K562 (cell line): Measurements from ENCODE around the gene SEC14L5. TPM values are rescaled to one million over a fixed set of nuclear protein-coding genes. Genes with fewer than 3 reads are reported as not detected.

Experiments
- ATAC-seq: fragments of 200-7000 bp; cut with Tn5 transposase; 3 replicates; pipeline ENCODE4 v1.9.1; 2020; ENCODE audit warnings: moderate library complexity
- BruUV-seq: library from RNA; stranded (reverse); fragments of 400-500 nt; replicated peaks from 2 replicates; lab custom pipeline; 2021; lab: Mats Ljungman, UMichigan
- CTCF ChIA-PET: fragments of 300-600 bp; formaldehyde crosslinking; extraction: SDS; loops from one replicate; lab custom pipeline; 2021; ENCODE audit warnings: low intra/inter-chr PET ratio; lab: Yijun Ruan, JAX
- POLR2A ChIA-PET: fragments of 300-600, 350-650 bp; sonication (Branson Sonifier 250); formaldehyde crosslinking; extraction: SDS; loops from one replicate; lab custom pipeline; 2021; ENCODE audit warnings: antibody characterized with exemption, inconsistent platforms; lab: Yijun Ruan, JAX
- DNase-seq, 4 experiments: peaks; one replicate each; pipeline versions ENCODE4 v3.0.0 to v3.0.0-alpha.2; 2011 to 2018; ENCODE audit warnings: low spot score in 3 of 4, mixed read lengths in 3 of 4; ENCODE audit errors: extremely low read depth in 1 of 4
- FAIRE-seq: peaks from 2 replicates; lab custom pipeline; 2011; peaks lifted over from hg19 to GRCh38; lab: Jason Lieb, UNC
- H2AFZ ChIP-seq: 2 replicates; pipeline ENCODE4 v1.6.0; 2011; ENCODE audit warnings: low read depth, low read length, control low read depth, inconsistent platforms
- H3K27ac ChIP-seq: fragments of 200-600 bp; 3 replicates; pipeline ENCODE4 v1.8.0; 2011; ENCODE audit warnings: low read depth, mild to moderate bottlenecking, control low read depth, inconsistent platforms, low read length, moderate library complexity, mixed read lengths; ENCODE audit errors: extremely low read depth
- H3K27me3 ChIP-seq, 2 experiments: fragments of 300-600 bp in 1 of 2; 2 replicates in 1 of 2; 3 replicates in 1 of 2; pipeline versions ENCODE4 v1.6.0 to v1.8.0; 2011; ENCODE audit warnings: inconsistent platforms in 2 of 2, low read length in 2 of 2, mild to moderate bottlenecking in 1 of 2, mixed read lengths in 1 of 2, moderate library complexity in 1 of 2; ENCODE audit not compliant: control insufficient read depth in 2 of 2, insufficient read depth in 2 of 2
- H3K36me3 ChIP-seq: fragments of 300-600 bp; 3 replicates; pipeline ENCODE4 v1.8.0; 2011; ENCODE audit warnings: mild to moderate bottlenecking, low read length, inconsistent platforms; ENCODE audit not compliant: control insufficient read depth, insufficient read depth
- H3K4me1 ChIP-seq, 2 experiments: fragments of 200-600 bp in 1 of 2; replicated peaks in 1 of 2; 2 replicates in 1 of 2; 3 replicates in 1 of 2; pipeline versions ENCODE4 v1.5.1 to v1.8.0; 2011; ENCODE audit warnings: inconsistent platforms in 2 of 2, low read length in 2 of 2, mild to moderate bottlenecking in 1 of 2, mixed read lengths in 1 of 2, moderate library complexity in 1 of 2; ENCODE audit not compliant: control insufficient read depth in 2 of 2, insufficient read depth in 2 of 2
- H3K4me2 ChIP-seq: 2 replicates; pipeline ENCODE4 v1.6.1; 2011; ENCODE audit warnings: low read length, control low read depth, inconsistent platforms, mixed read lengths; ENCODE audit not compliant: insufficient read depth
- H3K4me3 ChIP-seq: fragments of 200-600 bp; sonication (generic), shearing (Covaris generic); 2 replicates; pipeline ENCODE4 v1.5.1; 2016; ENCODE audit warnings: control low read depth, inconsistent platforms
- H3K79me2 ChIP-seq: fragments of 200-600 bp; 3 replicates; pipeline ENCODE4 v1.8.0; 2011; ENCODE audit warnings: low read length, inconsistent platforms; ENCODE audit not compliant: control insufficient read depth, insufficient read depth
- H3K9ac ChIP-seq, 2 experiments: 2 replicates each; pipeline versions ENCODE4 v1.6.0 to v1.6.1; 2011; ENCODE audit warnings: low read depth in 2 of 2, low read length in 2 of 2, control low read depth in 1 of 2, inconsistent platforms in 1 of 2, mild to moderate bottlenecking in 1 of 2, mixed read lengths in 1 of 2; ENCODE audit not compliant: insufficient read depth in 1 of 2
- H3K9me1 ChIP-seq: one replicate; pipeline ENCODE4 v1.6.0; 2011; ENCODE audit warnings: inconsistent platforms, mild to moderate bottlenecking, low read length, moderate library complexity; ENCODE audit not compliant: control insufficient read depth, insufficient read depth
- H3K9me3 ChIP-seq: replicated peaks from 2 replicates; pipeline ENCODE4 v1.5.1; 2011; ENCODE audit warnings: low read depth, low read length, inconsistent platforms; ENCODE audit not compliant: control insufficient read depth, insufficient read depth
- H4K20me1 ChIP-seq: replicated peaks from 2 replicates; pipeline ENCODE4 v1.6.1; 2011; ENCODE audit warnings: low read length, inconsistent platforms, mixed read lengths; ENCODE audit not compliant: control insufficient read depth, insufficient read depth
- CBFA2T2 ChIP-seq: fragments of 450-650 bp; conservative IDR thresholded peaks from 2 replicates; pipeline ENCODE4 v1.6.1; 2017; ENCODE audit warnings: mild to moderate bottlenecking
- CCAR2 ChIP-seq: fragments of 200-400 bp; formaldehyde crosslinking; IDR thresholded peaks from 2 replicates; pipeline ENCODE4 v1.6.1; 2017; ENCODE audit warnings: mild to moderate bottlenecking, low read depth, low read length
- CHD4 ChIP-seq: fragments of 200-600 bp; sonication (generic); IDR thresholded peaks from 3 replicates; pipeline ENCODE4 v1.6.1; 2012; ENCODE audit warnings: low read depth, mild to moderate bottlenecking, mixed read lengths, low read length, inconsistent platforms; ENCODE audit not compliant: insufficient read depth, insufficient replicate concordance, poor library complexity, severe bottlenecking
- CUX1 ChIP-seq: fragments of 200-800 bp; sonication (Bioruptor generic); IDR thresholded peaks from 2 replicates; pipeline ENCODE4 v1.6.1; 2016; ENCODE audit warnings: missing genetic modification characterization, missing compliant biosample characterization
- KLF6 ChIP-seq: fragments of 250-450 bp; sonication (Bioruptor Pico); IDR thresholded peaks from 2 replicates; pipeline ENCODE4 v1.4.0; 2020; ENCODE audit warnings: mild to moderate bottlenecking, moderate library complexity, borderline replicate concordance
- MTA1 ChIP-seq: fragments of 450-650 bp; IDR thresholded peaks from 2 replicates; pipeline ENCODE4 v1.6.1; 2017; ENCODE audit warnings: borderline replicate concordance
- MXD1 ChIP-seq: fragments of 250-450 bp; sonication (Bioruptor Pico); IDR thresholded peaks from 2 replicates; pipeline ENCODE4 v1.8.0; 2021; ENCODE audit warnings: borderline replicate concordance, mild to moderate bottlenecking, moderate library complexity; ENCODE audit not compliant: poor library complexity, severe bottlenecking
- MXI1 ChIP-seq: IDR thresholded peaks from 2 replicates; pipeline ENCODE4 v1.6.1; 2011; ENCODE audit warnings: low read depth, mild to moderate bottlenecking, improper control_type of control experiment, low read length
- POLR2A ChIP-seq: fragments of 450-650 bp; conservative IDR thresholded peaks from 2 replicates; pipeline ENCODE4 v1.6.1; 2016
- SP2 ChIP-seq: IDR thresholded peaks from 2 replicates; pipeline ENCODE4 v1.6.1; 2011; ENCODE audit warnings: mild to moderate bottlenecking, low read depth, low read length, moderate library complexity; ENCODE audit not compliant: poor library complexity, severe bottlenecking; ENCODE audit errors: extremely low read depth
- SPI1 ChIP-seq: IDR thresholded peaks from 2 replicates; pipeline ENCODE4 v1.6.1; 2011; ENCODE audit warnings: low read depth, low read length, control low read depth, borderline replicate concordance
- STAT5A ChIP-seq: IDR thresholded peaks from 2 replicates; pipeline ENCODE4 v1.6.1; 2012; ENCODE audit warnings: low read length, inconsistent platforms, borderline replicate concordance
- TCFL5 ChIP-seq: fragments of 250-450 bp; sonication (Bioruptor Pico); conservative IDR thresholded peaks from 2 replicates; pipeline ENCODE4 v1.6.1; 2021; ENCODE audit warnings: mild to moderate bottlenecking, moderate library complexity, matching md5 sums
- ZNF133 ChIP-seq: fragments of 250-450 bp; sonication (Bioruptor Pico); IDR thresholded peaks from 2 replicates; pipeline ENCODE4 v1.4.0; 2020; ENCODE audit warnings: mild to moderate bottlenecking
- ZNF3 ChIP-seq: fragments of 250-450 bp; sonication (Bioruptor Pico); IDR thresholded peaks from 2 replicates; pipeline ENCODE4 v1.5.0; 2021; ENCODE audit warnings: mild to moderate bottlenecking, moderate library complexity
- ZNF347 ChIP-seq: fragments of 450-650 bp; formaldehyde crosslinking; IDR thresholded peaks from 2 replicates; pipeline ENCODE4 v1.4.0; 2020; ENCODE audit warnings: low read depth, mild to moderate bottlenecking, moderate library complexity
- ZNF445 ChIP-seq: fragments of 250-450 bp; sonication (Bioruptor Pico); IDR thresholded peaks from 2 replicates; pipeline ENCODE4 v1.4.0; 2020; ENCODE audit warnings: low read depth, mild to moderate bottlenecking, moderate library complexity
- WGBS: fragments of 100-300 bp; shearing (Covaris generic); methylation state at CpG from one replicate; pipeline ENCODE4 v1.1.6; 2016; ENCODE audit warnings: low coverage, mixed read lengths; ENCODE audit not compliant: insufficient coverage; ENCODE audit errors: missing lambda C conversion rate; 5-methylcytosine and 5-hydroxymethylcytosine counted together
- in situ Hi-C: fragments of 300-500 bp; cut with MboI; formaldehyde crosslinking; loops from 4 replicates; pipeline ENCODE4 v1.15.0; 2018; ENCODE audit warnings: inconsistent platforms, mixed read lengths
- intact Hi-C: fragments of 100-400 bp; cut with micrococcal nuclease; formaldehyde crosslinking; loops from 2 replicates; pipeline ENCODE4 v1.14.2; 2022
- polyA plus RNA-seq, 8 experiments: library from polyadenylated mRNA; depleted of rRNA in 4 of 8; stranded (reverse) in 5 of 8; unstranded in 3 of 8; fragments of >200 nt; fragmentation: Nextera tagmentation in 2 of 8; fragmentation: Illumina TruSeq in 1 of 8; extraction: Ambion mirVana in 2 of 8; extraction: Trizol in 1 of 8; gene quantifications; 2 replicates each; pipeline versions ENCODE4 v1.2.1 to v1.2.3, GENCODE V29; 2011 to 2014; ENCODE audit warnings: inconsistent platforms in 1 of 8, missing spikeins in 1 of 8
- total RNA-seq, 7 experiments: library from RNA; depleted of rRNA in 6 of 7; stranded (reverse); fragments of >200 nt in 6 of 7; fragmentation: Illumina TruSeq in 2 of 7; extraction: Trizol in 2 of 7; gene quantifications; 2 replicates each; pipeline versions ENCODE4 v1.2.1 to v1.2.3, GENCODE V29; 2011 to 2021; ENCODE audit warnings: low replicate concordance in 1 of 7
- TF ChIP-seq, protein P1 (sequence below): fragments of 450-650 bp; conservative IDR thresholded peaks from 2 replicates; pipeline ENCODE4 v1.6.1; 2016; ENCODE audit warnings: missing genetic modification characterization, low read depth, mild to moderate bottlenecking, missing compliant biosample characterization, moderate library complexity

SEC14L5 gene
- total and polyA plus RNA-seq, 9 of the 15 experiments (the other 6 are each of a cell fraction or from before 2014, with no cell fraction given) = 0.11 TPM; not detected in 8

GRCh38 chr16:5001571-5001970 is 43.4 kb downstream of the SEC14L5 start:
- Histone ChIP-seq H3K79me2 (no peaks in the 10 kb centered on the region), H2AFZ (no peak overlapping the region), H3K4me2 (no peak overlapping the region), H3K9me3 (no peaks in the 10 kb centered on the region), H3K9ac (no peak overlapping the region), H3K27ac (no peak overlapping the region), H3K4me3 (no peak overlapping the region)
- in situ Hi-C loops = no loop called here
- no peak for DNase-seq
- CTCF ChIA-PET = no interaction called here
- intact Hi-C loops = no loop called here
- BruUV-seq = no TSS peak
- POLR2A ChIA-PET = no interaction called here
- no peak for TF ChIP-seq KLF6 (CRISPR knock-in tag)
- no peak for TF ChIP-seq POLR2A
- TF ChIP-seq TCFL5 (CRISPR knock-in tag) = no peak
- TF ChIP-seq SP2 = no peak
- TF ChIP-seq ZNF347 (CRISPR knock-in tag) = no peak
- TF ChIP-seq CHD4 = no peak
- TF ChIP-seq CUX1 (CRISPR knock-in tag) = no peak
- TF ChIP-seq CBFA2T2 = no peak
- TF ChIP-seq STAT5A = no peak
- no peak for TF ChIP-seq CCAR2
- no peak for TF ChIP-seq ZNF445
- TF ChIP-seq ZNF3 = no peak
- no peak for TF ChIP-seq MXD1 (CRISPR knock-in tag)
- no peak for TF ChIP-seq MTA1
- no peak for TF ChIP-seq MXI1
- TF ChIP-seq ZNF133 (CRISPR knock-in tag) = no peak
- no peak for TF ChIP-seq SPI1
- TF ChIP-seq, protein P1, sequence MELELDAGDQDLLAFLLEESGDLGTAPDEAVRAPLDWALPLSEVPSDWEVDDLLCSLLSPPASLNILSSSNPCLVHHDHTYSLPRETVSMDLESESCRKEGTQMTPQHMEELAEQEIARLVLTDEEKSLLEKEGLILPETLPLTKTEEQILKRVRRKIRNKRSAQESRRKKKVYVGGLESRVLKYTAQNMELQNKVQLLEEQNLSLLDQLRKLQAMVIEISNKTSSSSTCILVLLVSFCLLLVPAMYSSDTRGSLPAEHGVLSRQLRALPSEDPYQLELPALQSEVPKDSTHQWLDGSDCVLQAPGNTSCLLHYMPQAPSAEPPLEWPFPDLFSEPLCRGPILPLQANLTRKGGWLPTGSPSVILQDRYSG = no peak
- TF ChIP-seq, all 486 proteins: peak for 0
- ATAC-seq = no peak
- no peak for FAIRE-seq
- no peaks in the 10 kb centered on the region for H3K9me1 ChIP-seq
- peaks cover 0 to 6% of the 10 kb centered on the region in 2 experiments; a peak in 2 of 5 replicates for H3K4me1 ChIP-seq
- peaks cover 40 to 71% of the 10 kb centered on the region in 2 experiments; a peak in 4 of 5 replicates for H3K27me3 ChIP-seq
- peaks cover 2% of the 10 kb centered on the region; the same call in 1 of the 2 replicates for H4K20me1 ChIP-seq
- H3K36me3 ChIP-seq = no peaks in the 10 kb centered on the region
- 23% methylated on average over 7 of the region's 7 CpGs for WGBS
